ENCODE measurements around the gene HSFX4.

DNA sequence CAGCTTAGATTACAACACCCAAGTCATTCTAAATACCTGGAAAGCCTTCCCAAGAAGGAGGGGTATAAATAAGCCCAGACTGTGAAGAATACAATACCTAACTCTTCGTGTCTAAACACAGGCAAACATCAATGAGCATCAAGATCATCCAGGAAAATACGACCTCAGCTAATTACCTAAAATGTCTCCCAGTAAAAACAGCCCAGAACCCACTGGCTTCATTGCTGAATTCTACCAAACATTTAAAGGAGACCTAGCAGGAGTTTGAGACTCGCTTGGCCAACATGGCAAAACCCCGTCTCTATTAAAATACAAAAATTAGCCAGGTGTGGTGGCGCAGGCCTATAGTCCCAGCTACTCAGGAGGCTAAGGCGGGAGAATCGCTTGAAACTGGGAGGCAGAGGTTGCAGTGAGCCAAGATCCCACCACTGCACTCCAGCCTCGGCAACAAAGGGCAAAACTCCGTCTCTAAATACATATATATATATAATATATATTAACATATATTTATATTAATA, 19.1 kb upstream of the HSFX4 start:
- TF ChIP-seq, protein P1, sequence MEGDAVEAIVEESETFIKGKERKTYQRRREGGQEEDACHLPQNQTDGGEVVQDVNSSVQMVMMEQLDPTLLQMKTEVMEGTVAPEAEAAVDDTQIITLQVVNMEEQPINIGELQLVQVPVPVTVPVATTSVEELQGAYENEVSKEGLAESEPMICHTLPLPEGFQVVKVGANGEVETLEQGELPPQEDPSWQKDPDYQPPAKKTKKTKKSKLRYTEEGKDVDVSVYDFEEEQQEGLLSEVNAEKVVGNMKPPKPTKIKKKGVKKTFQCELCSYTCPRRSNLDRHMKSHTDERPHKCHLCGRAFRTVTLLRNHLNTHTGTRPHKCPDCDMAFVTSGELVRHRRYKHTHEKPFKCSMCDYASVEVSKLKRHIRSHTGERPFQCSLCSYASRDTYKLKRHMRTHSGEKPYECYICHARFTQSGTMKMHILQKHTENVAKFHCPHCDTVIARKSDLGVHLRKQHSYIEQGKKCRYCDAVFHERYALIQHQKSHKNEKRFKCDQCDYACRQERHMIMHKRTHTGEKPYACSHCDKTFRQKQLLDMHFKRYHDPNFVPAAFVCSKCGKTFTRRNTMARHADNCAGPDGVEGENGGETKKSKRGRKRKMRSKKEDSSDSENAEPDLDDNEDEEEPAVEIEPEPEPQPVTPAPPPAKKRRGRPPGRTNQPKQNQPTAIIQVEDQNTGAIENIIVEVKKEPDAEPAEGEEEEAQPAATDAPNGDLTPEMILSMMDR (IDR thresholded peaks at IDR 0.05) = no peak
- TF ChIP-seq EP300 (IDR thresholded peaks at IDR 0.05) = no peak
- no peak for TF ChIP-seq MAZ (IDR thresholded peaks at IDR 0.05; ENCODE audit: borderline replicate concordance, low read depth, low read length)
- TF ChIP-seq KDM1A (IDR thresholded peaks at IDR 0.05; ENCODE audit: low read depth) = no peak
- no peak for TF ChIP-seq POLR2A (IDR thresholded peaks at IDR 0.05; ENCODE audit: low read length)
- TF ChIP-seq NR3C1 (IDR thresholded peaks at IDR 0.05) = no peak
- TF ChIP-seq, protein P2, sequence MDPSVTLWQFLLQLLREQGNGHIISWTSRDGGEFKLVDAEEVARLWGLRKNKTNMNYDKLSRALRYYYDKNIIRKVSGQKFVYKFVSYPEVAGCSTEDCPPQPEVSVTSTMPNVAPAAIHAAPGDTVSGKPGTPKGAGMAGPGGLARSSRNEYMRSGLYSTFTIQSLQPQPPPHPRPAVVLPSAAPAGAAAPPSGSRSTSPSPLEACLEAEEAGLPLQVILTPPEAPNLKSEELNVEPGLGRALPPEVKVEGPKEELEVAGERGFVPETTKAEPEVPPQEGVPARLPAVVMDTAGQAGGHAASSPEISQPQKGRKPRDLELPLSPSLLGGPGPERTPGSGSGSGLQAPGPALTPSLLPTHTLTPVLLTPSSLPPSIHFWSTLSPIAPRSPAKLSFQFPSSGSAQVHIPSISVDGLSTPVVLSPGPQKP (IDR thresholded peaks at IDR 0.05; ENCODE audit: low read depth, low read length) = no peak
- TF ChIP-seq, protein P3, sequence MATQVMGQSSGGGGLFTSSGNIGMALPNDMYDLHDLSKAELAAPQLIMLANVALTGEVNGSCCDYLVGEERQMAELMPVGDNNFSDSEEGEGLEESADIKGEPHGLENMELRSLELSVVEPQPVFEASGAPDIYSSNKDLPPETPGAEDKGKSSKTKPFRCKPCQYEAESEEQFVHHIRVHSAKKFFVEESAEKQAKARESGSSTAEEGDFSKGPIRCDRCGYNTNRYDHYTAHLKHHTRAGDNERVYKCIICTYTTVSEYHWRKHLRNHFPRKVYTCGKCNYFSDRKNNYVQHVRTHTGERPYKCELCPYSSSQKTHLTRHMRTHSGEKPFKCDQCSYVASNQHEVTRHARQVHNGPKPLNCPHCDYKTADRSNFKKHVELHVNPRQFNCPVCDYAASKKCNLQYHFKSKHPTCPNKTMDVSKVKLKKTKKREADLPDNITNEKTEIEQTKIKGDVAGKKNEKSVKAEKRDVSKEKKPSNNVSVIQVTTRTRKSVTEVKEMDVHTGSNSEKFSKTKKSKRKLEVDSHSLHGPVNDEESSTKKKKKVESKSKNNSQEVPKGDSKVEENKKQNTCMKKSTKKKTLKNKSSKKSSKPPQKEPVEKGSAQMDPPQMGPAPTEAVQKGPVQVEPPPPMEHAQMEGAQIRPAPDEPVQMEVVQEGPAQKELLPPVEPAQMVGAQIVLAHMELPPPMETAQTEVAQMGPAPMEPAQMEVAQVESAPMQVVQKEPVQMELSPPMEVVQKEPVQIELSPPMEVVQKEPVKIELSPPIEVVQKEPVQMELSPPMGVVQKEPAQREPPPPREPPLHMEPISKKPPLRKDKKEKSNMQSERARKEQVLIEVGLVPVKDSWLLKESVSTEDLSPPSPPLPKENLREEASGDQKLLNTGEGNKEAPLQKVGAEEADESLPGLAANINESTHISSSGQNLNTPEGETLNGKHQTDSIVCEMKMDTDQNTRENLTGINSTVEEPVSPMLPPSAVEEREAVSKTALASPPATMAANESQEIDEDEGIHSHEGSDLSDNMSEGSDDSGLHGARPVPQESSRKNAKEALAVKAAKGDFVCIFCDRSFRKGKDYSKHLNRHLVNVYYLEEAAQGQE (IDR thresholded peaks at IDR 0.05) = no peak
- TF ChIP-seq, protein P4, sequence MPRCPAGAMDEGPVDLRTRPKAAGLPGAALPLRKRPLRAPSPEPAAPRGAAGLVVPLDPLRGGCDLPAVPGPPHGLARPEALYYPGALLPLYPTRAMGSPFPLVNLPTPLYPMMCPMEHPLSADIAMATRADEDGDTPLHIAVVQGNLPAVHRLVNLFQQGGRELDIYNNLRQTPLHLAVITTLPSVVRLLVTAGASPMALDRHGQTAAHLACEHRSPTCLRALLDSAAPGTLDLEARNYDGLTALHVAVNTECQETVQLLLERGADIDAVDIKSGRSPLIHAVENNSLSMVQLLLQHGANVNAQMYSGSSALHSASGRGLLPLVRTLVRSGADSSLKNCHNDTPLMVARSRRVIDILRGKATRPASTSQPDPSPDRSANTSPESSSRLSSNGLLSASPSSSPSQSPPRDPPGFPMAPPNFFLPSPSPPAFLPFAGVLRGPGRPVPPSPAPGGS (IDR thresholded peaks at IDR 0.05) = no peak
- no peak for TF ChIP-seq CEBPB (IDR thresholded peaks at IDR 0.05)
